ENCODE results near the gene UBE2E1.

GRCh38 chr3:23805633-23806533 lies at the start of gene UBE2E1:
- no peak for TF ChIP-seq FOXA1 (IDR thresholded peaks at IDR 0.05)
- no peak for TF ChIP-seq BHLHE40 (IDR thresholded peaks at IDR 0.05; ENCODE audit: borderline replicate concordance)
- no peak for TF ChIP-seq ZNF384 (IDR thresholded peaks at IDR 0.05)
- TF ChIP-seq TARDBP (IDR thresholded peaks at IDR 0.05), result no peak
- no peak for TF ChIP-seq ELF4 (IDR thresholded peaks at IDR 0.05)
- TF ChIP-seq FOXM1 (IDR thresholded peaks at IDR 0.05; ENCODE audit: borderline replicate concordance), result no peak; the same call in 1 of the 2 replicates
- TF ChIP-seq SP1 (IDR thresholded peaks at IDR 0.05), result no peak
- TF ChIP-seq LEF1 (IDR thresholded peaks at IDR 0.05; ENCODE audit: borderline replicate concordance), result no peak
